Skeletal muscle tissue (tissue), 4 donors: ENCODE data around the gene CAMK2N2. TPM values are rescaled to one million over a fixed set of nuclear protein-coding genes. Genes with fewer than 3 reads are reported as not detected.

Experiments used
- H3K27ac ChIP-seq: one replicate; pipeline ENCODE4 v1.7.0; 2013; ENCODE audit warnings: mild to moderate bottlenecking, low read depth, low read length, inconsistent platforms
- H3K27me3 ChIP-seq, 3 donors: one replicate each; pipeline ENCODE4 v1.7.0; 2013; ENCODE audit warnings: low read length in 3 of 3; ENCODE audit not compliant: control insufficient read depth in 3 of 3, insufficient read depth in 3 of 3
- H3K36me3 ChIP-seq, 3 donors: one replicate each; pipeline ENCODE4 v1.7.0; 2013; ENCODE audit warnings: low read length in 3 of 3; ENCODE audit not compliant: control insufficient read depth in 3 of 3, insufficient read depth in 3 of 3
- H3K4me1 ChIP-seq, 3 donors: one replicate each; pipeline ENCODE4 v1.7.0; 2013; ENCODE audit warnings: low read length in 3 of 3, mild to moderate bottlenecking in 3 of 3; ENCODE audit not compliant: control insufficient read depth in 3 of 3, insufficient read depth in 3 of 3
- H3K4me3 ChIP-seq, 3 donors: one replicate each; pipeline ENCODE4 v1.7.0; 2013; ENCODE audit warnings: low read length in 3 of 3
- H3K9ac ChIP-seq, 3 donors: one replicate each; pipeline ENCODE4 v1.7.0; 2013; ENCODE audit warnings: low read length in 3 of 3, mild to moderate bottlenecking in 3 of 3, moderate library complexity in 2 of 3, low read depth in 1 of 3
- H3K9me3 ChIP-seq, 3 donors: one replicate each; pipeline ENCODE4 v1.7.0; 2013; ENCODE audit warnings: low read length in 3 of 3; ENCODE audit not compliant: control insufficient read depth in 3 of 3
- total RNA-seq: library from RNA; depleted of rRNA; stranded (reverse); fragments of >200 nt; gene quantifications from one replicate; pipeline ENCODE4 v1.2.3, GENCODE V29; 2014
- donor health status: Osteomylitis.

The CAMK2N2 gene
- total RNA-seq, 1 donor from 2014 or later, result not detected

GRCh38 chr3:184229394-184230080 lies 31.8 kb downstream of the CAMK2N2 start, which contains the start of gene VWA5B2:
Gene VWA5B2 (plus strand): TSS chr3:184229585. CDS start chr3:184230529, 944 bp downstream.
- H3K36me3 ChIP-seq, result no peaks in the 10 kb centered on the region
- H3K4me3 ChIP-seq, result peak within 1 kb of the TSS; percentile 23 to 67 (median 66)
- peaks cover 5 to 10% (median 10%) of the 10 kb centered on the region in 3 donors for H3K4me1 ChIP-seq
- no peak within 1 kb of the TSS for H3K27ac ChIP-seq
- H3K9ac ChIP-seq, result peak within 1 kb of the TSS in 2 of 3 donors; percentile 32 to 45
- peaks cover 47 to 61% (median 54%) of the 10 kb centered on the region in 3 donors for H3K27me3 ChIP-seq
- no peaks in the 10 kb centered on the region for H3K9me3 ChIP-seq

GRCh38 chr3:184228376-184229137 lies 32.8 kb downstream of the CAMK2N2 start:
- no peak overlapping the region for H3K9ac ChIP-seq
- H3K9me3 ChIP-seq, result no peaks in the 10 kb centered on the region
- H3K27me3 ChIP-seq, result peaks cover 46 to 59% (median 54%) of the 10 kb centered on the region in 3 donors
- H3K36me3 ChIP-seq, result no peaks in the 10 kb centered on the region
- H3K4me1 ChIP-seq, result peaks cover 5 to 10% (median 10%) of the 10 kb centered on the region in 3 donors
- H3K4me3 ChIP-seq, result no peak overlapping the region
- H3K27ac ChIP-seq, result no peak overlapping the region

DNA sequence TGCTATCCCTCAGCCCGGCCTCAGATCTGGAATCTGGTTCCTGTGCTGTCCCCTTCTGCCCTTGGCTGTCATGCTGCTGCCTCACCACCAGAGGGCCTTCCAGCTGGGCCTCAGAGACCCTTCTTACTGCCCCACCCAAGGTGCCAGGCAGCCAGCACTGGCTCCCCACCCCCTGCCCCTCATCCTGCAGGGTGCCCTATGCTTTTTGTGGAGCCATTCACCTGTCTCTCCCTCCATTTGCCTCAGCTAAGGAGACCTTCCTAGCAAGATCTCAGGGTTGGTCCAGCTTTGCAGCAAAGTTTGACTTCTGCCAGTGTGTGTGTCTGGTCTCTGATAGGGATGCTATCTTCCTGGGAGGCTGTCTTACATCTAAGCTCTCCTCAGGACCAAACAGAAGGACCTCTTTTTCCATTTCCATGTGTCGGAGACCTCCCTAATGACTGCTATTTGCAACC lies 33.8 kb downstream of the CAMK2N2 start:
- H3K27me3 ChIP-seq, result peaks cover 36 to 49% (median 46%) of the 10 kb centered on the region in 3 donors
- no peak overlapping the region for H3K4me3 ChIP-seq

GRCh38 chr3:184223946-184224345 lies 37.4 kb downstream of the CAMK2N2 start:
- Histone ChIP-seq H3K27me3 (peaks cover 10 to 21% (median 16%) of the 10 kb centered on the region in 3 donors), H3K9ac (no peak overlapping the region), H3K36me3 (no peaks in the 10 kb centered on the region), H3K9me3 (no peaks in the 10 kb centered on the region), H3K4me3 (no peak overlapping the region), H3K27ac (no peak overlapping the region), H3K4me1 (no peaks in the 10 kb centered on the region)

More for the DNA sequence above, 33.8 kb downstream of the CAMK2N2 start:
- Histone ChIP-seq H3K27ac (no peak overlapping the region), H3K4me1 (peaks cover 5 to 10% (median 10%) of the 10 kb centered on the region in 3 donors), H3K9me3 (no peaks in the 10 kb centered on the region), H3K36me3 (no peaks in the 10 kb centered on the region), H3K9ac (no peak overlapping the region)

- Histone ChIP-seq H3K9ac (no peak overlapping the region), H3K4me3 (no peak overlapping the region)
Measured at GRCh38 chr3:184222521-184222920, 38.8 kb downstream of the CAMK2N2 start.

GRCh38 chr3:184218814-184219213 lies 42.5 kb downstream of the CAMK2N2 start:
- no peak overlapping the region for H3K4me3 ChIP-seq
- H3K36me3 ChIP-seq, result no peaks in the 10 kb centered on the region
- no peaks in the 10 kb centered on the region for H3K4me1 ChIP-seq
- no peak overlapping the region for H3K27ac ChIP-seq
- H3K9me3 ChIP-seq, result no peaks in the 10 kb centered on the region
- peaks cover 0 to 13% (median 3%) of the 10 kb centered on the region in 3 donors for H3K27me3 ChIP-seq
- no peak overlapping the region for H3K9ac ChIP-seq

More at GRCh38 chr3:184222521-184222920, 38.8 kb downstream of the CAMK2N2 start:
- no peaks in the 10 kb centered on the region for H3K4me1 ChIP-seq
- no peaks in the 10 kb centered on the region for H3K9me3 ChIP-seq
- H3K36me3 ChIP-seq, result no peaks in the 10 kb centered on the region
- H3K27ac ChIP-seq, result no peak overlapping the region
- H3K27me3 ChIP-seq, result peaks cover 0 to 15% (median 6%) of the 10 kb centered on the region in 3 donors

DNA sequence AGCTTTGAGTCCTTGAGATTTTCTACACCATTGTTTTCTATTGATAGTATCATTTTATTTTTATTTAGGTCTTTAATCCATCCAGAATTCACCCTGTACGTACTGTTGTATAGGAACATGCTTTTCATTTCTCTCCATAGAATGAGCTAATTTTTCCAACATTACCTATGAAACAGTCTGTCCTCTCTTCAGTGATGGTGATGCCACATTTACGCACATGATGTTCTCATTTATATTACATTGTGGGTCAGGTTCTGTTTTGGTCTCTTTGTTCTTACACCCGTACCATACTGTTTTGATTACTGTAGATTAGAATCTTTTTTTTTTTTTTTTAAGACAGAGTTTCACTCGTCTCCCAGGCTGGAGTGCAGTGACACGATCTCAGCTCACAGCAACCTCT lies 49.6 kb downstream of the CAMK2N2 start:
- Histone ChIP-seq H3K27me3 (peaks cover 0 to 4% (median 4%) of the 10 kb centered on the region in 3 donors), H3K9ac (no peak overlapping the region), H3K27ac (no peak overlapping the region), H3K4me3 (no peak overlapping the region), H3K36me3 (no peaks in the 10 kb centered on the region), H3K9me3 (no peaks in the 10 kb centered on the region), H3K4me1 (no peaks in the 10 kb centered on the region)

GRCh38 chr3:184211297-184211696 lies 50.1 kb downstream of the CAMK2N2 start:
- Histone ChIP-seq H3K4me1 (no peaks in the 10 kb centered on the region), H3K4me3 (no peak overlapping the region), H3K27ac (no peak overlapping the region), H3K36me3 (no peaks in the 10 kb centered on the region), H3K27me3 (peaks cover 0 to 7% (median 7%) of the 10 kb centered on the region in 3 donors), H3K9ac (no peak overlapping the region), H3K9me3 (no peaks in the 10 kb centered on the region)
